ENCODE data around the gene FCHO2. TPM values are rescaled to one million over a fixed set of nuclear protein-coding genes. Genes with fewer than 3 reads are reported as not detected.

FCHO2 gene
- total RNA-seq, 4 donors from 2014 or later: 30.2 to 41.8 (median 36.6) TPM

DNA sequence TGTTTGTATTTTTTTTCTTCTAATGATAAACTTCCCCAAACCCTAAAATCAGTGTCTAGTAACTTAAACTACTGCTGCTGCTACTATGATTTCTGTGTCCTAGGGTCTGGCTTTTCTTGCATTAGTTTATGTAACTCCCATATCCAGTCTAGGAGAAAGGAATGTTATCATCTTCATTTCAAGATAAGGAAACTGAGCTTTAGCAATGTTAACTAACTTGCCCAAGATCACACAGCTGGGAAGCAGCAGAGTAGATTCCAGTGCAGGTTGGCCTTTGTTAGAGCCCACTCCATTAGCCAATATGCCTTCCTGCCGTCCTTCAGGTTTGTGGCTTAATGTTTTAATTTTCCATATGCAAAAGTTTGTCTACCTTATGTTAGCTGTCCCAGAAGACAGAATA is 175.0 kb downstream of the FCHO2 start:
- no peak for DNase-seq
- Histone ChIP-seq H3K4me1 (no peaks in the 10 kb centered on the region), H3K27me3 (peaks cover 0 to 9% (median 0%) of the 10 kb centered on the region in 4 donors), H3K27ac (no peak overlapping the region), H3K9me3 (no peaks in the 10 kb centered on the region), H3K4me3 (no peak overlapping the region), H3K36me3 (no peaks in the 10 kb centered on the region)
- WGBS, 2 donors: 75 to 78% methylated on average over 1 of the region's 1 CpG
- TF ChIP-seq POLR2A (IDR thresholded peaks at IDR 0.05) (no peak), CTCF (IDR thresholded peaks at IDR 0.05) (no peak)
- intact Hi-C loops (cut with DNase I): no loop called here

- no peak overlapping the region for H3K27ac ChIP-seq
- peaks cover 0 to 20% (median 0%) of the 10 kb centered on the region in 4 donors for H3K27me3 ChIP-seq
- no peaks in the 10 kb centered on the region for H3K4me1 ChIP-seq
- H3K9me3 ChIP-seq: no peaks in the 10 kb centered on the region
- no peak for TF ChIP-seq POLR2A (IDR thresholded peaks at IDR 0.05)
- no peak for TF ChIP-seq CTCF (IDR thresholded peaks at IDR 0.05)
- H3K4me3 ChIP-seq: no peak overlapping the region
- no peaks in the 10 kb centered on the region for H3K36me3 ChIP-seq
- WGBS, 2 donors: 75 to 81% methylated on average over 3 of the region's 3 CpGs
- intact Hi-C loops (cut with DNase I): no loop called here
- DNase-seq: no peak
Measured at GRCh38 chr5:73131711-73132425, 176.0 kb downstream of the FCHO2 start.

GRCh38 chr5:73132759-73133158 is 176.9 kb downstream of the FCHO2 start:
- H3K4me1 ChIP-seq: peaks cover 0 to 6% (median 0%) of the 10 kb centered on the region in 3 donors
- no peak overlapping the region for H3K27ac ChIP-seq
- no peaks in the 10 kb centered on the region for H3K9me3 ChIP-seq
- intact Hi-C loops (cut with DNase I): no loop called here
- WGBS, 2 donors: 87 to 96% methylated on average over 2 of the region's 2 CpGs
- H3K4me3 ChIP-seq: no peak overlapping the region
- DNase-seq: no peak
- peaks cover 0 to 29% (median 0%) of the 10 kb centered on the region in 4 donors for H3K27me3 ChIP-seq
- no peaks in the 10 kb centered on the region for H3K36me3 ChIP-seq
- TF ChIP-seq POLR2A (IDR thresholded peaks at IDR 0.05): no peak
- TF ChIP-seq CTCF (IDR thresholded peaks at IDR 0.05): no peak

DNA sequence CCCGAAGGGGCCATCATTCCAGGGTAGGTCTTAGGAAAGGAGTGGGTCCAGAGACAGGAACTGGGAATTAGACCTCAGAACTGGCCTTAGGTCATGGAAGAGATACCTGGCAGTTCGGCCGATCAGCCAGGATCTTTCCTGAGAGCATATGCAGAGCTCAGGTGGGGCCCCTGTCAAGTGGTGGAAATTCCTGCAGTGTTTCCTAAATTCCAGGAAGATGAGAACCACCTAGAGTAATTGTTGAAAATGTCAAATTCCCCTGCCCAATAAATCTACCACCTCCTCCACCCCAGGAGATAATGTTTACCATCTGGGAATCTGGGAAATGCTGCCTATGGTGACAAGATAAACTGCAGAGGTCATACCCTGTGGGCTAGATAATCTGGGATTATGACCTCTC is 179.2 kb downstream of the FCHO2 start:
- no peak overlapping the region for H3K27ac ChIP-seq
- no peak for DNase-seq
- 92 to 93% methylated on average over 3 of the region's 3 CpGs for WGBS, 2 donors

More for the DNA sequence above, 179.2 kb downstream of the FCHO2 start:
- Histone ChIP-seq H3K4me1 (peaks cover 0 to 9% (median 0%) of the 10 kb centered on the region in 3 donors), H3K9me3 (no peaks in the 10 kb centered on the region), H3K4me3 (no peak overlapping the region), H3K36me3 (no peaks in the 10 kb centered on the region), H3K27me3 (peaks cover 0 to 29% (median 0%) of the 10 kb centered on the region in 4 donors)
- TF ChIP-seq POLR2A (IDR thresholded peaks at IDR 0.05) (no peak), CTCF (IDR thresholded peaks at IDR 0.05) (no peak)
- intact Hi-C loops (cut with DNase I): no loop called here
